Glutamatergic neuron (in vitro differentiated cells): Measurements from ENCODE around the gene ACTR3C. TPM values are rescaled to one million over a fixed set of nuclear protein-coding genes. Genes with fewer than 3 reads are reported as not detected.
"Not testable (repeated sequence)": the region's sequence is repeated elsewhere in the genome, so short reads cannot be mapped to it uniquely, and the experiment has no call there.

Source experiments
- DNase-seq: peaks from one replicate; pipeline ENCODE4 v3.0.0; 2022
- H3K27ac Mint-ChIP-seq: one replicate; pipeline ENCODE4 v1.8.0; 2020; ENCODE audit warnings: mild to moderate bottlenecking, mixed read lengths, inconsistent platforms; ENCODE audit not compliant: unreplicated experiment
- H3K27me3 Mint-ChIP-seq: one replicate; pipeline ENCODE4 v1.8.0; 2020; ENCODE audit warnings: mild to moderate bottlenecking, moderate library complexity, mixed read lengths, inconsistent platforms; ENCODE audit not compliant: unreplicated experiment
- H3K36me3 Mint-ChIP-seq: one replicate; pipeline ENCODE4 v1.8.0; 2020; ENCODE audit warnings: mild to moderate bottlenecking, mixed read lengths, inconsistent platforms; ENCODE audit not compliant: unreplicated experiment
- H3K4me1 Mint-ChIP-seq: one replicate; pipeline ENCODE4 v1.8.0; 2020; ENCODE audit warnings: mild to moderate bottlenecking, low read depth, mixed read lengths, inconsistent platforms; ENCODE audit not compliant: unreplicated experiment
- H3K4me3 Mint-ChIP-seq: one replicate; pipeline ENCODE4 v1.8.0; 2020; ENCODE audit warnings: mild to moderate bottlenecking, mixed read lengths, inconsistent platforms; ENCODE audit not compliant: unreplicated experiment
- H3K9me3 Mint-ChIP-seq: one replicate; pipeline ENCODE4 v1.8.0; 2020; ENCODE audit warnings: mild to moderate bottlenecking, moderate library complexity, mixed read lengths, inconsistent platforms; ENCODE audit not compliant: unreplicated experiment
- CTCF ChIP-seq: fragments of 200-600 bp; sonication (generic); IDR thresholded peaks from one replicate; pipeline ENCODE4 v1.5.0; 2021; ENCODE audit not compliant: partially characterized antibody, unreplicated experiment
- total RNA-seq: library from RNA; stranded (reverse); fragmentation: NEBNext Ultra II Directional; extraction: Animal tissue kit (Norgen Biotek cat#: 25700); gene quantifications from one replicate; pipeline ENCODE4 v1.2.1, GENCODE V29; 2021; ENCODE audit not compliant: unreplicated experiment

Gene ACTR3C
- total RNA-seq, 1 donor from 2014 or later = not detected

GRCh38 chr7:150313367-150313809 lies 10.0 kb downstream of the ACTR3C start:
- no peaks in the 10 kb centered on the region for H3K36me3 Mint-ChIP-seq
- TF ChIP-seq CTCF = no peak
- H3K27ac Mint-ChIP-seq = no peak overlapping the region
- peaks cover 2% of the 10 kb centered on the region for H3K9me3 Mint-ChIP-seq
- H3K4me3 Mint-ChIP-seq = no peak overlapping the region
- no peaks in the 10 kb centered on the region for H3K27me3 Mint-ChIP-seq
- DNase-seq = no peak
- no peaks in the 10 kb centered on the region for H3K4me1 Mint-ChIP-seq

GRCh38 chr7:150312649-150313366 lies 10.5 kb downstream of the ACTR3C start:
- H3K4me1 Mint-ChIP-seq, H3K4me3 Mint-ChIP-seq, H3K9me3 Mint-ChIP-seq, H3K27ac Mint-ChIP-seq, H3K27me3 Mint-ChIP-seq, DNase-seq, H3K36me3 Mint-ChIP-seq: not testable (repeated sequence)

GRCh38 chr7:150311711-150312110 lies 11.6 kb downstream of the ACTR3C start:
- Mint-ChIP-seq H3K9me3 (peaks cover 2% of the 10 kb centered on the region), H3K4me1 (no peaks in the 10 kb centered on the region), H3K27ac (no peak overlapping the region), H3K36me3 (peaks cover 10% of the 10 kb centered on the region), H3K4me3 (no peak overlapping the region), H3K27me3 (no peaks in the 10 kb centered on the region)
- no peak for DNase-seq
- TF ChIP-seq CTCF = no peak

- DNase-seq = no peak
- no peak for TF ChIP-seq CTCF
- Mint-ChIP-seq H3K36me3 (peaks cover 12% of the 10 kb centered on the region), H3K4me1 (no peaks in the 10 kb centered on the region), H3K27me3 (no peaks in the 10 kb centered on the region), H3K4me3 (no peak overlapping the region), H3K9me3 (peaks cover 2% of the 10 kb centered on the region), H3K27ac (no peak overlapping the region)
Measured at GRCh38 chr7:150311146-150311545, 12.2 kb downstream of the ACTR3C start.

GRCh38 chr7:150308575-150308974 lies 14.8 kb downstream of the ACTR3C start:
- no peaks in the 10 kb centered on the region for H3K4me1 Mint-ChIP-seq
- H3K4me3 Mint-ChIP-seq = no peak overlapping the region
- DNase-seq = no peak
- no peaks in the 10 kb centered on the region for H3K9me3 Mint-ChIP-seq
- peaks cover 12% of the 10 kb centered on the region for H3K36me3 Mint-ChIP-seq
- H3K27ac Mint-ChIP-seq = no peak overlapping the region
- TF ChIP-seq CTCF = no peak
- no peaks in the 10 kb centered on the region for H3K27me3 Mint-ChIP-seq
